Trophoblast cell (in vitro differentiated cells and primary cell): ENCODE data around the gene ASPG.
A peak's percentile ranks its signal among the peaks of the same experiment; 100 is the strongest.

Experiments
- DNase-seq, 2 donors: peaks; one replicate each; pipeline ENCODE4 v3.0.0-alpha.2; 2016
- H2AFZ ChIP-seq: 2 replicates; pipeline ENCODE4 v1.6.1; 2013; ENCODE audit warnings: low read length, moderate library complexity, mild to moderate bottlenecking; ENCODE audit not compliant: insufficient read depth, poor library complexity
- H2AK5ac ChIP-seq: 2 replicates; pipeline ENCODE4 v1.6.1; 2013; ENCODE audit warnings: mild to moderate bottlenecking, low read length
- H2BK120ac ChIP-seq: 2 replicates; pipeline ENCODE4 v1.6.1; 2013; ENCODE audit warnings: low read length, mild to moderate bottlenecking, moderate library complexity; ENCODE audit not compliant: insufficient read depth, poor library complexity
- H2BK12ac ChIP-seq: 2 replicates; pipeline ENCODE4 v1.6.1; 2013; ENCODE audit warnings: mild to moderate bottlenecking, low read length, moderate library complexity
- H2BK5ac ChIP-seq: 2 replicates; pipeline ENCODE4 v1.6.1; 2013; ENCODE audit warnings: low read length, low read depth, moderate library complexity, mild to moderate bottlenecking; ENCODE audit not compliant: poor library complexity
- H3K14ac ChIP-seq: 2 replicates; pipeline ENCODE4 v1.6.1; 2013; ENCODE audit warnings: mild to moderate bottlenecking, low read length
- H3K18ac ChIP-seq: 2 replicates; pipeline ENCODE4 v1.6.1; 2013; ENCODE audit warnings: mild to moderate bottlenecking, low read length
- H3K23ac ChIP-seq: 2 replicates; pipeline ENCODE4 v1.6.1; 2013; ENCODE audit warnings: low read length
- H3K27ac ChIP-seq: 2 replicates; pipeline ENCODE4 v1.5.1; 2013; ENCODE audit warnings: low read depth, mild to moderate bottlenecking, inconsistent platforms, low read length, moderate library complexity
- H3K27me3 ChIP-seq: 2 replicates; pipeline ENCODE4 v1.6.1; 2013; ENCODE audit warnings: inconsistent platforms, mild to moderate bottlenecking, low read length, moderate library complexity; ENCODE audit not compliant: insufficient read depth
- H3K36me3 ChIP-seq, 2 experiments: 1 replicate in 1 of 2; 2 replicates in 1 of 2; pipeline ENCODE4 v1.6.1; 2013; ENCODE audit warnings: low read length in 2 of 2, mild to moderate bottlenecking in 2 of 2, moderate library complexity in 1 of 2; ENCODE audit not compliant: insufficient read depth in 2 of 2, control insufficient read depth in 1 of 2
- H3K4ac ChIP-seq: 2 replicates; pipeline ENCODE4 v1.6.1; 2013; ENCODE audit warnings: low read depth, mild to moderate bottlenecking, low read length, moderate library complexity
- H3K4me1 ChIP-seq, 2 experiments: 1 replicate in 1 of 2; 2 replicates in 1 of 2; pipeline ENCODE4 v1.6.1; 2013; ENCODE audit warnings: low read length in 2 of 2, mild to moderate bottlenecking in 2 of 2, moderate library complexity in 1 of 2; ENCODE audit not compliant: insufficient read depth in 2 of 2, control insufficient read depth in 1 of 2
- H3K4me2 ChIP-seq: 2 replicates; pipeline ENCODE4 v1.6.1; 2013; ENCODE audit warnings: inconsistent platforms, mild to moderate bottlenecking, low read length, moderate library complexity
- H3K4me3 ChIP-seq: 2 replicates; pipeline ENCODE4 v1.5.1; 2013; ENCODE audit warnings: mild to moderate bottlenecking, low read depth, low read length, inconsistent platforms
- H3K79me1 ChIP-seq: one replicate; pipeline ENCODE4 v1.6.1; 2013; ENCODE audit warnings: low read length
- H3K79me2 ChIP-seq: 2 replicates; pipeline ENCODE4 v1.6.1; 2013; ENCODE audit warnings: low read length, mild to moderate bottlenecking; ENCODE audit not compliant: control insufficient read depth, insufficient read depth, poor library complexity
- H3K9ac ChIP-seq: 2 replicates; pipeline ENCODE4 v1.6.1; 2013; ENCODE audit warnings: mild to moderate bottlenecking, low read length
- H3K9me3 ChIP-seq: 2 replicates; pipeline ENCODE4 v1.6.1; 2013; ENCODE audit warnings: low read depth, mild to moderate bottlenecking, control low read depth, inconsistent platforms, low read length; ENCODE audit not compliant: insufficient read depth
- H4K12ac ChIP-seq: 2 replicates; pipeline ENCODE4 v1.6.1; 2013; ENCODE audit warnings: low read depth, mild to moderate bottlenecking, low read length, moderate library complexity
- H4K8ac ChIP-seq: 2 replicates; pipeline ENCODE4 v1.6.1; 2013; ENCODE audit warnings: low read depth, mild to moderate bottlenecking, low read length, moderate library complexity
- H4K91ac ChIP-seq: one replicate; pipeline ENCODE4 v1.6.1; 2013; ENCODE audit warnings: low read depth, mild to moderate bottlenecking, low read length, moderate library complexity
- WGBS: extraction: QIAGEN DNeasy Blood & Tissue Kit; methylation state at CpG from one replicate; pipeline ENCODE4 v1.1.7; 2013; ENCODE audit warnings: missing lambda C conversion rate; ENCODE audit not compliant: insufficient read length, insufficient coverage; ENCODE audit errors: extremely low coverage; 5-methylcytosine and 5-hydroxymethylcytosine counted together

The ASPG gene

DNA sequence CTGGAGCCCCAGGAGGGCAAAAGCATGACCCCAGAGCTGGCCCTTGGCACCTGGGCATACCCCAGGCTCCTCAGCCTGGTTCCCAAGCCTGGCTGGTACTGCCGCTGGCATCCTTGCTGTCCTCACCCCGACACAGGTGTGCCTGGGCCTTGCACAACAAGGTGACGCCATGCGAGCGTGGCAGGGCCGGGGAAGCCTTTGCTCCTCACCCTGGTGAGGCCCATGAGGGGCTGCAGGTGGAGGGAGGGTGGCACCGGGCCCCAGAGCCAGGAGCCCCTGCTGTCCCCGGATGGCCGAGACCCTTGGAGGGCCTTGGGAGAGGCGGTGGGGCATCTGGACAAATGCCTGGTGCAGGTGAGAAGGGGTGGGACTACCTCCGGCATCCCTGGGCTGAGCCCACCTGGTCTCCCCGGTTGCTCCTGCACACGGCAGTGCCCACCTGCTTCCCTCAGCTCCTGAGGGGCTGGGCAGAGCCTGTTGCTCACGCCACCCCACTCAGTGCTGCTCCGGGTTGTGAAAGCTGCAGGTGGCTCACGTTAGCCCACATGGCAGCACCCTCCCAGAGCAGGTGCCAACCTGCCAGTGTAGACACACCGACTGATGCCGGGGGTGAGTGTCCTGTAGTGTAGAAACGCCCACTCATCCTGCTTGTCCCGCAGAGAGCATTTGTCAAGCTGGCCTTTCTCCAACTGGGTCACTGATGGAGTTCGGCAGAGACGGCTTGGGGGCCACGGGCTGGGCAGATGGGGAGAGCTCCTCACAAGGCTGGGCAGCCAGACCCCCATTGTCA is 28.3 kb downstream of the ASPG start:
- Histone ChIP-seq H2AFZ (no peak overlapping the region), H3K9ac (no peak overlapping the region), H2BK12ac (no peak overlapping the region), H3K4ac (no peak overlapping the region), H3K79me1 (peaks cover 17% of the 10 kb centered on the region), H4K12ac (no peak overlapping the region), H4K8ac (no peak overlapping the region), H3K79me2 (peaks cover 9% of the 10 kb centered on the region), H3K4me2 (no peak overlapping the region), H3K4me1 (peaks cover 18 to 20% of the 10 kb centered on the region in 2 experiments), H3K9me3 (peaks cover 3% of the 10 kb centered on the region), H3K23ac (no peak overlapping the region), H3K4me3 (no peak overlapping the region), H3K27ac (no peak overlapping the region), H3K18ac (no peak overlapping the region), H3K14ac (no peak overlapping the region), H2BK120ac (no peak overlapping the region), H4K91ac (no peak overlapping the region), H3K27me3 (peaks cover 2% of the 10 kb centered on the region), H3K36me3 (no peaks in the 10 kb centered on the region), H2AK5ac (no peak overlapping the region), H2BK5ac (no peak overlapping the region)
- WGBS, result no CpG with 5 or more reads among the region's 23 CpGs
- no peak for DNase-seq

DNA sequence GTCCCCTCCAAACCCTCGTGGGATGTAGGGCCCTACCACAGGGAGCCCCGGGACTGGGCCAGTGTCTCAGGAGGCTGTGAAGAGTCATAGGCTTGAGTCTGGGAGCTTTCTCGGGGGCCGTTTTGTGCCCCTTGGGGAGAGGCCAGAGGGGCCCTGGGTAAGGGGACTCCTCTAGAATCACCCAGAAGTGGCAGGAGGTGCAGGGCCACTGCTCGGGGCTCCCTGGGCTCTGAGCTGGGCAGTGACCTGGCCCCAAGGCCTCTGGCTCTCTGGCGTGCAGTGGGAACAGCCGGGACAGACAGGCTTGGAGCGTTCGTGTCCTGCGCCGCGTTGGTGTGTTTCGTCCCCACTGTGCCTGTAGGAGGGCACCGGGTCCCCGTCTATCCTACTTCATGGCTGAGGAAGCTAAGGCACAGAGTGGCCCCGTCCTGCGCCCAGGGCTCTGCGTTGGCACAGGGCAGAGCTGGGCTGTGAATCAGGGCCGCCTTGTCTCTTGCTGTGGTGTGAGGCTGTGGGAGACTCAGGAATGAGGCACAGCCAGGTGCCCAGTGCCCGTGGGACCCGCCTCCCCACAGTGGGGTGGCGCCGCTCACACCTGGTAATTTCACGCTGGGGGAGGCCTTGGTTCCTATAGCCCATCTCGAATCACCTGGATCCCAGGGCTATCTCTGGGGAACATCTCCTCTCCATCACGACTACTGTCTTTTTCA is 29.1 kb downstream of the ASPG start:
- no peak overlapping the region for H2AK5ac ChIP-seq
- peaks cover 9% of the 10 kb centered on the region for H3K79me2 ChIP-seq
- H3K27me3 ChIP-seq, result peaks cover 2% of the 10 kb centered on the region
- H4K8ac ChIP-seq, result no peak overlapping the region
- no peak overlapping the region for H2BK5ac ChIP-seq
- H2AFZ ChIP-seq, result no peak overlapping the region
- peak overlapping the region; percentile 3 for H4K91ac ChIP-seq
- H2BK12ac ChIP-seq, result no peak overlapping the region
- H3K27ac ChIP-seq, result no peak overlapping the region
- H3K9me3 ChIP-seq, result peaks cover 3% of the 10 kb centered on the region
- no peak overlapping the region for H3K14ac ChIP-seq
- H3K4me2 ChIP-seq, result no peak overlapping the region
- no peak overlapping the region for H3K4ac ChIP-seq
- H3K23ac ChIP-seq, result no peak overlapping the region
- peaks cover 18 to 22% of the 10 kb centered on the region in 2 experiments for H3K4me1 ChIP-seq
- H3K79me1 ChIP-seq, result peaks cover 17% of the 10 kb centered on the region
- H3K36me3 ChIP-seq, result no peaks in the 10 kb centered on the region
- no peak overlapping the region for H3K9ac ChIP-seq
- H2BK120ac ChIP-seq, result no peak overlapping the region
- H3K4me3 ChIP-seq, result no peak overlapping the region
- H4K12ac ChIP-seq, result no peak overlapping the region
- no CpG with 5 or more reads among the region's 26 CpGs for whole genome bisulfite sequencing
- no peak for DNase-seq
- no peak overlapping the region for H3K18ac ChIP-seq

DNA sequence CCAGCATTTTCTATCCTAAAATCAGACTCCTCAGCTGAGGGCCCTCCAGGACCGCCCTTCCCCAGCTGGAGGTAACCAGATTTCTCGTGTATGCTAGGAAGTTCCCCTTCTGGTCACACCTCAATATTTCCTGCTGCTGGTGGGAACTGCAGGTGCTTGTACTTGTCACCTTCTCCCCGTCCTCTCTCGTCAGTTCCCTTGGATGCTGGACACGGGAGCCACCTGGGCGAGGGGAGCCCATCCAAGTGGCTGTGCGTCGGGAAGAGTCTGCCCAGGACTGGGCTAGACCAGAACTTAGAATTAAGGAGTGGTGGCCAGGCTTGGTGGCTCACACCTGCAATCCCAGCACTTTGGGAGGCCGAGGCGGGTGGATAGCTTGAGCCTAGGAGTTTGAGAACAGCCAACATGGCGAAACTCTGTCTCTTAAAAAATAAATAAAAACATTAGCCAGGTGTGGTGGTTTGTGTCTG is 29.7 kb downstream of the ASPG start:
- Histone ChIP-seq H3K79me1 (peaks cover 17% of the 10 kb centered on the region), H3K9me3 (peaks cover 3% of the 10 kb centered on the region)
- WGBS, result no CpG with 5 or more reads among the region's 11 CpGs

DNA sequence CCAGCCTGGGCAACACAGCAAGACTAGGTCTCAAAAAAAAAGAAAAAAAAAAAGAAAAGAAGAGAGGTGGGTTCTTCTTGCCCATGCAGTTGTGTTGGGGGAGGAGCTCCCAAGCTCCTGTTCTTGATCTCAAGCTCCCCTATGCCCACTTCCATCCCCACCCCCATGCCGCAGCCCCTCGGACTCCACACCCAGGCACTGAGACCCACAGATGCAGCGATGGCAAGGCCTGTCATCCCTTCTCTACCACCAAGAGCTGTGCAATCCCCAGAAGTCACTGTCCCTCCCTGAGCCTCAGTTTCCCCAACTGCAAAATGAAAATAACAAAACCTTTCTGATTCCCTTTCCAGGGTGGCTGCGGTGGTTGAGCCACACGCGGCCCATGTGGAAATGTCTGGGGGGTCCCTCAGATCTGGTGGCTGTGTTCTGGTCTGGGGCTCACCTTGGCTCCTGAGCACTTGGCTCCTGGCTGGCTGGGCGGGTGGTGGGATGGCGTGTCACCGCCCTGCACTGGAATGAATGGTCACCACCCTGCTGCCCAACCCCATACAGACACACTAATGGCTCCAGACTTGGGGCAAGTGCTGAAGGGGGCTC is 30.3 kb downstream of the ASPG start:
- H3K14ac ChIP-seq, result peak overlapping the region; percentile 88
- H3K27me3 ChIP-seq, result peaks cover 3% of the 10 kb centered on the region
- no peak overlapping the region for H4K12ac ChIP-seq
- H3K79me2 ChIP-seq, result peaks cover 9% of the 10 kb centered on the region
- no peaks in the 10 kb centered on the region for H3K36me3 ChIP-seq
- peaks cover 17% of the 10 kb centered on the region for H3K79me1 ChIP-seq
- peak overlapping the region; percentile 18 for H3K18ac ChIP-seq
- H2AK5ac ChIP-seq, result no peak overlapping the region
- peak overlapping the region; percentile 89 for H4K91ac ChIP-seq
- H4K8ac ChIP-seq, result peak overlapping the region; percentile 87
- H3K4me3 ChIP-seq, result no peak overlapping the region
- no peak overlapping the region for H2AFZ ChIP-seq
- no peak overlapping the region for H2BK5ac ChIP-seq
- H3K4me2 ChIP-seq, result peak overlapping the region; percentile 74
- H3K9ac ChIP-seq, result no peak overlapping the region
- H2BK120ac ChIP-seq, result peak overlapping the region; percentile 54
- H2BK12ac ChIP-seq, result peak overlapping the region; percentile 37
- peaks cover 3% of the 10 kb centered on the region for H3K9me3 ChIP-seq
- H3K23ac ChIP-seq, result no peak overlapping the region
- no peak for DNase-seq
- H3K4ac ChIP-seq, result peak overlapping the region; percentile 46
- H3K27ac ChIP-seq, result no peak overlapping the region
- H3K4me1 ChIP-seq, result peaks cover 27 to 30% of the 10 kb centered on the region in 2 experiments
- no CpG with 5 or more reads among the region's 9 CpGs for WGBS

More for the DNA sequence above, 29.7 kb downstream of the ASPG start:
- no peak overlapping the region for H2AK5ac ChIP-seq
- H3K27me3 ChIP-seq, result peaks cover 2% of the 10 kb centered on the region
- H4K8ac ChIP-seq, result no peak overlapping the region
- DNase-seq, result no peak
- H3K9ac ChIP-seq, result no peak overlapping the region
- H2AFZ ChIP-seq, result no peak overlapping the region
- no peak overlapping the region for H3K14ac ChIP-seq
- no peak overlapping the region for H4K91ac ChIP-seq
- H3K4me1 ChIP-seq, result peaks cover 24 to 28% of the 10 kb centered on the region in 2 experiments
- no peak overlapping the region for H4K12ac ChIP-seq
- no peak overlapping the region for H3K4ac ChIP-seq
- H3K27ac ChIP-seq, result no peak overlapping the region
- no peak overlapping the region for H2BK12ac ChIP-seq
- no peak overlapping the region for H3K4me2 ChIP-seq
- no peak overlapping the region for H2BK120ac ChIP-seq
- H3K23ac ChIP-seq, result no peak overlapping the region
- no peak overlapping the region for H3K18ac ChIP-seq
- peaks cover 9% of the 10 kb centered on the region for H3K79me2 ChIP-seq
- H3K36me3 ChIP-seq, result no peaks in the 10 kb centered on the region
- H3K4me3 ChIP-seq, result no peak overlapping the region
- H2BK5ac ChIP-seq, result no peak overlapping the region
